Mononuclear cell (primary cell): ENCODE data around the gene FNDC3A. TPM values are rescaled to one million over a fixed set of nuclear protein-coding genes. Genes with fewer than 3 reads are reported as not detected.
"Not testable (repeated sequence)": the region's sequence is repeated elsewhere in the genome, so short reads cannot be mapped to it uniquely, and the experiment has no call there.

Experiments used
- H3K27me3 ChIP-seq: 2 replicates; pipeline ENCODE4 v1.6.0; 2011; ENCODE audit warnings: low read length, control low read depth; ENCODE audit not compliant: insufficient read depth
- H3K4me1 ChIP-seq: 2 replicates; pipeline ENCODE4 v1.5.1; 2011; ENCODE audit warnings: mild to moderate bottlenecking, low read length, control low read depth; ENCODE audit not compliant: insufficient read depth
- H3K4me3 ChIP-seq: 2 replicates; pipeline ENCODE4 v1.5.1; 2011; ENCODE audit warnings: mild to moderate bottlenecking, low read length, moderate library complexity
- H3K9me3 ChIP-seq: 2 replicates; pipeline ENCODE4 v1.5.1; 2011; ENCODE audit warnings: low read depth, mild to moderate bottlenecking, control low read depth, low read length
- total RNA-seq: library from RNA; depleted of rRNA; stranded (reverse); fragments of >200 nt; gene quantifications from one replicate; pipeline ENCODE4 v1.2.3, GENCODE V29; 2012

The FNDC3A gene
- total RNA-seq, 1 donor: 29.5 TPM

GRCh38 chr13:49113526-49114286, 138.0 kb downstream of the FNDC3A start:
- H3K4me3 ChIP-seq: no peak overlapping the region
- H3K9me3 ChIP-seq: no peaks in the 10 kb centered on the region
- H3K27me3 ChIP-seq: no peaks in the 10 kb centered on the region
- peaks cover 18% of the 10 kb centered on the region for H3K4me1 ChIP-seq

- Histone ChIP-seq H3K4me1 (peaks cover 12% of the 10 kb centered on the region), H3K4me3 (no peak overlapping the region), H3K27me3 (no peaks in the 10 kb centered on the region), H3K9me3 (no peaks in the 10 kb centered on the region)
Observed at GRCh38 chr13:49116873-49117272, 141.2 kb downstream of the FNDC3A start.

- H3K4me3 ChIP-seq, H3K27me3 ChIP-seq: not testable (repeated sequence)
Observed at GRCh38 chr13:49118455-49118854, 142.7 kb downstream of the FNDC3A start.

GRCh38 chr13:49124693-49125304, 149.1 kb downstream of the FNDC3A start:
- Histone ChIP-seq H3K27me3 (no peaks in the 10 kb centered on the region), H3K4me3 (no peak overlapping the region), H3K9me3 (no peaks in the 10 kb centered on the region), H3K4me1 (peaks cover 12% of the 10 kb centered on the region)

More at GRCh38 chr13:49118455-49118854, 142.7 kb downstream of the FNDC3A start:
- not testable (repeated sequence) for H3K4me1 ChIP-seq, H3K9me3 ChIP-seq

GRCh38 chr13:49125964-49126524, 150.3 kb downstream of the FNDC3A start:
- Histone ChIP-seq H3K27me3 (no peaks in the 10 kb centered on the region), H3K4me3 (no peak overlapping the region), H3K9me3 (no peaks in the 10 kb centered on the region), H3K4me1 (peaks cover 12% of the 10 kb centered on the region)

- H3K4me1 ChIP-seq: peaks cover 20% of the 10 kb centered on the region
- H3K9me3 ChIP-seq: no peaks in the 10 kb centered on the region
- H3K27me3 ChIP-seq: no peaks in the 10 kb centered on the region
- no peak overlapping the region for H3K4me3 ChIP-seq
Observed at GRCh38 chr13:49132479-49133002, 156.8 kb downstream of the FNDC3A start.

GRCh38 chr13:49134305-49134704, 158.6 kb downstream of the FNDC3A start:
- no peaks in the 10 kb centered on the region for H3K9me3 ChIP-seq
- H3K4me1 ChIP-seq: peaks cover 20% of the 10 kb centered on the region
- no peak overlapping the region for H3K4me3 ChIP-seq
- H3K27me3 ChIP-seq: no peaks in the 10 kb centered on the region

- peaks cover 12% of the 10 kb centered on the region for H3K4me1 ChIP-seq
- H3K27me3 ChIP-seq, H3K9me3 ChIP-seq, H3K4me3 ChIP-seq: not testable (repeated sequence)
Observed at GRCh38 chr13:49137138-49137643, 161.5 kb downstream of the FNDC3A start.

GRCh38 chr13:49140910-49141611, 165.3 kb downstream of the FNDC3A start:
- Histone ChIP-seq H3K27me3 (no peaks in the 10 kb centered on the region), H3K9me3 (no peaks in the 10 kb centered on the region), H3K4me3 (no peak overlapping the region), H3K4me1 (no peaks in the 10 kb centered on the region)

- Histone ChIP-seq H3K4me1 (peaks cover 6% of the 10 kb centered on the region), H3K27me3 (no peaks in the 10 kb centered on the region), H3K4me3 (peak overlapping the region; percentile 5), H3K9me3 (peaks cover 6% of the 10 kb centered on the region)
Observed at GRCh38 chr13:49146950-49147355, 171.2 kb downstream of the FNDC3A start.

GRCh38 chr13:49148405-49148804, 172.7 kb downstream of the FNDC3A start:
- H3K9me3 ChIP-seq: peaks cover 6% of the 10 kb centered on the region
- H3K4me1 ChIP-seq: peaks cover 6% of the 10 kb centered on the region
- no peaks in the 10 kb centered on the region for H3K27me3 ChIP-seq
- no peak overlapping the region for H3K4me3 ChIP-seq

GRCh38 chr13:49157955-49158584, 182.4 kb downstream of the FNDC3A start:
- H3K9me3 ChIP-seq, H3K4me3 ChIP-seq, H3K4me1 ChIP-seq, H3K27me3 ChIP-seq: not testable (repeated sequence)

- H3K4me1 ChIP-seq, H3K4me3 ChIP-seq, H3K27me3 ChIP-seq: not testable (repeated sequence)
- peaks cover 13% of the 10 kb centered on the region for H3K9me3 ChIP-seq
Observed at GRCh38 chr13:49163162-49163561, 187.4 kb downstream of the FNDC3A start.

- H3K27me3 ChIP-seq: no peaks in the 10 kb centered on the region
- H3K9me3 ChIP-seq: peaks cover 13% of the 10 kb centered on the region
- H3K4me3 ChIP-seq: no peak overlapping the region
- peaks cover 6% of the 10 kb centered on the region for H3K4me1 ChIP-seq
Observed at GRCh38 chr13:49164712-49165111, 189.0 kb downstream of the FNDC3A start.
